RWPE1 (cell line): ENCODE data around the gene TRERF1.
"Not testable (repeated sequence)": the region's sequence is repeated elsewhere in the genome, so short reads cannot be mapped to it uniquely, and the experiment has no call there.

Source experiments
- CTCF ChIA-PET: fragments of 350-600 bp; sonication (Branson Sonifier 250); formaldehyde crosslinking; extraction: SDS; loops from one replicate; lab custom pipeline; 2021; lab: Yijun Ruan, JAX
- POLR2A ChIA-PET: fragments of 400-600 bp; formaldehyde crosslinking; extraction: SDS; loops from one replicate; lab custom pipeline; 2020; ENCODE audit warnings: antibody characterized with exemption; ENCODE audit not compliant: low non-redundant PET; lab: Yijun Ruan, JAX
- DNase-seq: peaks from one replicate; pipeline ENCODE4 v3.0.0; 2012; ENCODE audit warnings: low spot score
- H3K27ac ChIP-seq: fragments of 450-650 bp; 2 replicates; pipeline ENCODE4 v1.5.1; 2017
- CTCF ChIP-seq: fragments of 450-650 bp; conservative IDR thresholded peaks from 2 replicates; pipeline ENCODE4 v1.5.1; 2017; ENCODE audit warnings: low read depth, mild to moderate bottlenecking

TRERF1 gene

GRCh38 chr6:42193491-42193894, 258.2 kb downstream of the TRERF1 start:
- ChIA-PET POLR2A (no interaction called here), CTCF (interaction anchor here (0.5 to 1.2 kb wide), 2 partner anchors 354 to 615 kb away, joined by 5 to 8 read pairs; no protein-coding TSS in a partner anchor)
- peak; percentile 87 for DNase-seq
- no peak for TF ChIP-seq CTCF
- peak overlapping the region; percentile 84 for H3K27ac ChIP-seq

GRCh38 chr6:42192385-42192784, 259.3 kb downstream of the TRERF1 start:
- H3K27ac ChIP-seq, result peak overlapping the region; percentile 45

GRCh38 chr6:42190554-42191183, 261.1 kb downstream of the TRERF1 start:
- POLR2A ChIA-PET, result no interaction called here
- CTCF ChIA-PET, result interaction anchor here (0.8 kb wide), 1 partner anchor 968 kb away, joined by 3 read pairs; no protein-coding TSS in a partner anchor
- H3K27ac ChIP-seq, result no peak overlapping the region
- no peak for TF ChIP-seq CTCF
- no peak for DNase-seq

More at GRCh38 chr6:42192385-42192784, 259.3 kb downstream of the TRERF1 start:
- CTCF ChIA-PET, POLR2A ChIA-PET, DNase-seq: not testable (repeated sequence)

- no peak for TF ChIP-seq CTCF
- CTCF ChIA-PET, result interaction anchor here (0.7 kb wide), 1 partner anchor 126 kb away, joined by 4 read pairs; no protein-coding TSS in a partner anchor
- DNase-seq, result no peak
- H3K27ac ChIP-seq, result no peak overlapping the region
- POLR2A ChIA-PET, result no interaction called here
Observed at GRCh38 chr6:42188406-42188805, 263.3 kb downstream of the TRERF1 start.

GRCh38 chr6:42185597-42185996, 266.1 kb downstream of the TRERF1 start:
- ChIA-PET POLR2A (no interaction called here), CTCF (interaction anchor here (0.6 kb wide), 1 partner anchor 7 kb away, joined by 3 read pairs; no protein-coding TSS in a partner anchor)
- TF ChIP-seq CTCF, result no peak
- no peak overlapping the region for H3K27ac ChIP-seq
- no peak for DNase-seq

GRCh38 chr6:42184475-42184874, 267.3 kb downstream of the TRERF1 start:
- no peak overlapping the region for H3K27ac ChIP-seq
- ChIA-PET POLR2A (no interaction called here), CTCF (no interaction called here)
- DNase-seq, result no peak
- TF ChIP-seq CTCF, result no peak

GRCh38 chr6:42182101-42182500, 269.6 kb downstream of the TRERF1 start:
- ChIA-PET CTCF (no interaction called here), POLR2A (no interaction called here)
- no peak for TF ChIP-seq CTCF
- no peak for DNase-seq
- no peak overlapping the region for H3K27ac ChIP-seq
